Stimulated activated CD8-positive, alpha-beta memory T cell treated with anti-CD3 and anti-CD28 coated beads, Interleukin-7, amount 100 ng/mL, for 24 hours (primary cell): ENCODE measurements around the gene TENM4.

Experiments
- DNase-seq: peaks from one replicate; pipeline ENCODE4 v3.0.0-alpha.2; 2020; ENCODE audit warnings: low read depth

The TENM4 gene

GRCh38 chr11:79084382-79084781, 356.4 kb downstream of the TENM4 start:
- DNase-seq: no peak

GRCh38 chr11:79083352-79083751, 357.5 kb downstream of the TENM4 start:
- no peak for DNase-seq

- no peak for DNase-seq
Observed at GRCh38 chr11:79082907-79083306, 357.9 kb downstream of the TENM4 start.

GRCh38 chr11:79082280-79082679, 358.6 kb downstream of the TENM4 start:
- no peak for DNase-seq

- no peak for DNase-seq
Observed at GRCh38 chr11:79081471-79082031, 359.3 kb downstream of the TENM4 start.

GRCh38 chr11:79080551-79080950, 360.3 kb downstream of the TENM4 start:
- DNase-seq: no peak

- no peak for DNase-seq
Observed at GRCh38 chr11:79078999-79079398, 361.8 kb downstream of the TENM4 start.

- no peak for DNase-seq
Observed at GRCh38 chr11:79078456-79078855, 362.4 kb downstream of the TENM4 start.

- DNase-seq: no peak
Observed at GRCh38 chr11:79077702-79078330, 363.0 kb downstream of the TENM4 start.

GRCh38 chr11:79076526-79077115, 364.2 kb downstream of the TENM4 start:
- DNase-seq: no peak

- DNase-seq: no peak
Observed at GRCh38 chr11:79074547-79074946, 366.3 kb downstream of the TENM4 start.

- no peak for DNase-seq
Observed at GRCh38 chr11:79071190-79071589, 369.6 kb downstream of the TENM4 start.

- DNase-seq: no peak
Observed at GRCh38 chr11:79070518-79070917, 370.3 kb downstream of the TENM4 start.

GRCh38 chr11:79069504-79069903, 371.3 kb downstream of the TENM4 start:
- DNase-seq: no peak

- no peak for DNase-seq
Observed at GRCh38 chr11:79068356-79068755, 372.5 kb downstream of the TENM4 start.

- no peak for DNase-seq
Observed at GRCh38 chr11:79067352-79067679, 373.5 kb downstream of the TENM4 start.

GRCh38 chr11:79066456-79067351, 374.1 kb downstream of the TENM4 start:
- DNase-seq: no peak

GRCh38 chr11:79062814-79063762, 377.7 kb downstream of the TENM4 start:
- no peak for DNase-seq

GRCh38 chr11:79060081-79060953, 380.5 kb downstream of the TENM4 start:
- DNase-seq: no peak

GRCh38 chr11:79059141-79059540, 381.7 kb downstream of the TENM4 start:
- no peak for DNase-seq
